SK-N-SH (cell line): Measurements from ENCODE around the gene PHKA2.

Experiments
- GABPA ChIP-seq: IDR thresholded peaks from 2 replicates; pipeline ENCODE4 v1.4.0; 2012; ENCODE audit warnings: low read depth, mild to moderate bottlenecking
- POLR2AphosphoS5 ChIP-seq: IDR thresholded peaks from 2 replicates; pipeline ENCODE4 v1.6.1; 2012; ENCODE audit warnings: low read depth, low read length
- RAD21 ChIP-seq: IDR thresholded peaks from 2 replicates; pipeline ENCODE4 v1.6.1; 2012; ENCODE audit warnings: mild to moderate bottlenecking, low read length
- TF ChIP-seq, protein P1 (sequence below): fragments of 200-600 bp; sonication (generic); IDR thresholded peaks from 2 replicates; pipeline ENCODE4 v1.6.1; 2017; ENCODE audit warnings: antibody characterized with exemption, mild to moderate bottlenecking, moderate library complexity
- TF ChIP-seq, protein P2 (sequence below): IDR thresholded peaks from 2 replicates; pipeline ENCODE4 v1.4.0; 2012; ENCODE audit warnings: low read depth, borderline replicate concordance

DNA sequence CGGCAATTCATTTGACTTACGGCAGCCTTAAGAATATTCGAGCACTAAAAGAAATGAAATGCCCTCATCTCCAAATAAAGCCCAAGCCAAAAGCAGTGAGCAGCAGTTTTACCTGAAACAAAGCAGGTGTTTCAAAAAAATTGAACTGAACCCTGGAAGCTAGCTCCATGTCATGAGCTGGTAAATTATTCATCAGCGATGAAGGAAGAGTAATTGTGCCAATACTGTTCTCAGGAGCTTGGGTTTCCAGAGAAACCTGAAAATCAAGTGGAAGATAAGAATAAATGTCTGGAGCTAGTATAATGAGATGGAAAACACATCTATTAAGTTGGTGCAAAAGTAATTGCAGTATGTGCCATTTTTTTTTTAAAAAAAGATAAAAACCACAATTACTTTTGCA is 24.0 kb upstream of the PHKA2 start:
- TF ChIP-seq, protein P1, sequence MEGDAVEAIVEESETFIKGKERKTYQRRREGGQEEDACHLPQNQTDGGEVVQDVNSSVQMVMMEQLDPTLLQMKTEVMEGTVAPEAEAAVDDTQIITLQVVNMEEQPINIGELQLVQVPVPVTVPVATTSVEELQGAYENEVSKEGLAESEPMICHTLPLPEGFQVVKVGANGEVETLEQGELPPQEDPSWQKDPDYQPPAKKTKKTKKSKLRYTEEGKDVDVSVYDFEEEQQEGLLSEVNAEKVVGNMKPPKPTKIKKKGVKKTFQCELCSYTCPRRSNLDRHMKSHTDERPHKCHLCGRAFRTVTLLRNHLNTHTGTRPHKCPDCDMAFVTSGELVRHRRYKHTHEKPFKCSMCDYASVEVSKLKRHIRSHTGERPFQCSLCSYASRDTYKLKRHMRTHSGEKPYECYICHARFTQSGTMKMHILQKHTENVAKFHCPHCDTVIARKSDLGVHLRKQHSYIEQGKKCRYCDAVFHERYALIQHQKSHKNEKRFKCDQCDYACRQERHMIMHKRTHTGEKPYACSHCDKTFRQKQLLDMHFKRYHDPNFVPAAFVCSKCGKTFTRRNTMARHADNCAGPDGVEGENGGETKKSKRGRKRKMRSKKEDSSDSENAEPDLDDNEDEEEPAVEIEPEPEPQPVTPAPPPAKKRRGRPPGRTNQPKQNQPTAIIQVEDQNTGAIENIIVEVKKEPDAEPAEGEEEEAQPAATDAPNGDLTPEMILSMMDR, result no peak
- TF ChIP-seq RAD21 (no peak), POLR2AphosphoS5 (no peak), GABPA (no peak)
- TF ChIP-seq, protein P2, sequence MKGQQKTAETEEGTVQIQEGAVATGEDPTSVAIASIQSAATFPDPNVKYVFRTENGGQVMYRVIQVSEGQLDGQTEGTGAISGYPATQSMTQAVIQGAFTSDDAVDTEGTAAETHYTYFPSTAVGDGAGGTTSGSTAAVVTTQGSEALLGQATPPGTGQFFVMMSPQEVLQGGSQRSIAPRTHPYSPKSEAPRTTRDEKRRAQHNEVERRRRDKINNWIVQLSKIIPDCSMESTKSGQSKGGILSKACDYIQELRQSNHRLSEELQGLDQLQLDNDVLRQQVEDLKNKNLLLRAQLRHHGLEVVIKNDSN, result no peak
